Astrocyte of the hippocampus (primary cell): ENCODE results near the gene CATSPERB.
"Not testable (repeated sequence)": the region's sequence is repeated elsewhere in the genome, so short reads cannot be mapped to it uniquely, and the experiment has no call there.

Experiments
- DNase-seq: peaks from one replicate; pipeline ENCODE4 v3.0.0; 2011; ENCODE audit warnings: low read depth, low spot score

CATSPERB gene

DNA sequence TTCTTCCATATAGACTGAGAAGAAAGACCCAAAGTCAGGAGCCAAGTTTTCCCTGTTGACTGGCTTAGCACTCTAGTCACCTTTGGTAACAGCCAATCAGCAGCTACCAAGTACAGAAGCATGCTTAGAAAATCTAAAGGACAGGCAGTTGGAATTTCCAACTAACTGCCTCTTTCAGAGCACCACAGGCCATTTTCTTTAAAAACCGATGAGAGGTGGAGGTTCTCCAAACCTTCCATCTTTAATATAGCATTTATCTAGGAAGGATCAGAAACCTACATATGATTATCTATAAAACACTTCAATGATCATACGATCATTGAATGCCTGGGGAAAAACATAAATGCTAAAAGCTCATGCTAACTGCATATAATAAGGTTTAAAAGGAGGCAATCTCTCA, at the start of gene CATSPERB:
TSS of gene CATSPERB (minus strand) at position 101 of the 400 bp plus-strand sequence. CDS start 2,607 bp downstream, outside the sequence.
- no peak for DNase-seq

GRCh38 chr14:91780452-91780851, 48.6 kb upstream of the CATSPERB start:
- no peak for DNase-seq

DNA sequence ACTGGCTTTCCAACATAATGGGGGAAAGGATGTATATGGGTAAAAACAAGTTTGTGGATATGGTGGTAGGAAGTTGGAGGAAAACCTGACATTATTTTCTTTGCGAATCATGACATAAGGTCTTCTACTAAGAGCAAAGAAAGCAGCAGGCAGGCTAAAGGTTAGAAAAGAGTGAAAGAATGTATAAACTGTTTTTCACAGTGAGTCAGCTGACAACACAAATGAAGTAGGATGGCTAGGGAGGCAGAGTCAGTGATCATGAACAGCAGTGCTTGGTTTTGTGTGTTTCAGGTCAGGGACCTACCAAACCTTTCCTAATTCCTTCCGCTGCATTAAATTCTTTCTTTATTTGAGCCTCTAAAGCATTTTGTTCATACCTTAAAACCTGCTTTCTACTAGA, 46.3 kb upstream of the CATSPERB start:
- no peak for DNase-seq

DNA sequence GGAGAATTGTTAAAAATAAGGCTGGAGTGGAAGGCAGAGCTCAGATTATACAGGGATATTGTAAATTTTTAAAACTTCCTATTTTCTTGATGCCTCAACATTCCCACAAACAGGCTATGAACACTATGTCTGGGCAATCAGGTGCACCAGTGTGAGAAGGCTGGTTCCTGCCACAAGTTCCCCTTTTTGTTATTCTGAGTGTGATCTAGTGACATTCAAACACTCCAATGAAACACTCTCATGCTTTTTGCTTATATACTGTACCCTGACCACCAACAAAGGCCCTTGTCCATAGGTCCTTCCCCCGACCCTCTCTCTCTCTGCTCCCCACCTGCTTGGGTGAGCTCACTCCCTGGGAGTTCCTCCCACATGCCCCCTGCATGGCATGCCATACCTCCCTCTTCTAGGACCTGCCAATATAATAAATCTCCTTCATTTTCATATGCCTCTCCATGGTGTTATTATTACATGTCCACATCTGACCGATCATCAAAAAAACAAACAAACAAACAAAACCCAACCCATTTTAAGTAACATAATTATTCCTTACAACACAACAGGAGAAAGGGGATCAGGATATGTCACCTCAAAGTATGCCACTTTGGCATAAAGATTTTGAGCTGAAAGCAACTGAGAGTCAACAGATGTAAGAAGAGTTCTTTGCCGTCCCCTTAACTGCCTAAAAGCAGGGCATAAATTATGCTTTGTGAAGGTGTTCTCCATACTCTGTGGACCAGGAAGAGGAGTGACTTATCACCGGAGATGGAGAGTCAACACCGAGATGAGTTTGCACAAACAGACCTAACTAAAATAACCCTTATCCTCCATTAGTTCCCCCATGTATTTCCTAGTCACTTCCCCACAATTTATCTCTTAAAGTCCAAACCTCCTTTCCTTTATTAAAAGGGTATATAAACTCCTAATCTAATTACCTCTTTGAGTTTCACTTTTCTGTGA, 42.5 kb upstream of the CATSPERB start:
- no peak for DNase-seq

- no peak for DNase-seq
Measured at GRCh38 chr14:91770185-91770584, 38.3 kb upstream of the CATSPERB start.

DNA sequence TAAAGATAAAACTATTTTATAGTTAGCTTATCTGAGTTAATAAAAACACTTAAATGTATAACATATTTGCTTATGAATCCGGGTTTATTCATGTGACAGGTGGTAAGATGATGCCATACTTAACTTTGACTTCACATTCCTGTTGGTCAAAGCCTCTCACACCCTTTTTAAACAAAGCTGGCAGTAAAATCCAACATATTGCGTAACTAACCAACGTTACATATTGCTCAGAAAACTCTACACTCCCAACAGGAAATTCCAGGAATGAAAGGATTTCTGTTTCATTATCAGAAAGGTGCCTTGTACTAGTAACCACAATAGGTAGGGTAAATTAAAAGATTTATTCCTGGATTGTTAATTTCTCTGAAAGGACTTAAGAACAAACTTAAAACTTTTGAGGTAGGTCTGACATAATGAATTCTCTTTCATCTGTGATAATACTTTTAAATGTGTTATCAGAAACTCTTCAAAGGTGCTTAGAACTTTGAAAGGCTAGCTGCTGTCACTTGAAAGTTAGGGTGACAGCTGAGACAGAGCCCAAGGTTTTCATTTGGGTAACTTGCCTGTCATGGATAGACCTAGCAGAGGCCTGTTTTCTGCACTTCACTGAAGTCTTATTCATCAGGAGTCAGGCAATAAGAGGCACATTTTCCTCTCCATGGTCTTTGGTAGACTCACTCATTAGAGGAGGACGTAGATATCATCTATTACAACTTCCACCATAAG, 23.8 kb upstream of the CATSPERB start:
- peak; percentile 9 for DNase-seq

- DNase-seq: no peak
Measured at GRCh38 chr14:91754819-91755218, 22.9 kb upstream of the CATSPERB start.

- no peak for DNase-seq
Measured at GRCh38 chr14:91754185-91754584, 22.3 kb upstream of the CATSPERB start.

DNA sequence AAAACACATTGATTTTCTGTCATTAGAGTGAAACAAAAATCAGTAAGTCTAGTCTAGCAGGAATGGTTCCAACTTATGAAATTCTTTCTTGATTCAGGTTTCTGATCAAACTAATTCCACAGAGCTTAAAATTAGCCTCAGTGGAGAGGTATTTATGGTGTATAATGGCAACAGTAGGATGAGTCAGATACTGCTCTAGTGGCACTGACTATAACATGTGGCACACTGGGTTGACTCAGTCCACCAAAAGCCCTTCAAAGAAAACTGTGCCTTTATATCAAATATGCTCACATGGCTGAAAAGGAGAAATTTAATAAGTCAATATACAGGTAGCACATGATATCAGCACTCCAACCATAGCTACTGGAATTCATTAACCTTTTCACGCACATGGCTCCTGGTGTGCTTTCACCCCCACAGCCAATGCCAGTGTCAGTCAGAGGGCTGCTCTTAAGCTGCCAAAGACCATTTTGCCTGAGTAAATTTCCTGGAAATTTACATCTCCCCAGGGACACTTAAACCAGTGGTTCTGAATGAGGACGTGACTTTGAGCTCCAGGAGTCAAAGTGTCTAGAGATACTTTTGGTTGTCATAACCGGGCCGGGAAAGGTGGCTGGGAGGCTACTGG, 21.7 kb upstream of the CATSPERB start:
- DNase-seq: no peak

DNA sequence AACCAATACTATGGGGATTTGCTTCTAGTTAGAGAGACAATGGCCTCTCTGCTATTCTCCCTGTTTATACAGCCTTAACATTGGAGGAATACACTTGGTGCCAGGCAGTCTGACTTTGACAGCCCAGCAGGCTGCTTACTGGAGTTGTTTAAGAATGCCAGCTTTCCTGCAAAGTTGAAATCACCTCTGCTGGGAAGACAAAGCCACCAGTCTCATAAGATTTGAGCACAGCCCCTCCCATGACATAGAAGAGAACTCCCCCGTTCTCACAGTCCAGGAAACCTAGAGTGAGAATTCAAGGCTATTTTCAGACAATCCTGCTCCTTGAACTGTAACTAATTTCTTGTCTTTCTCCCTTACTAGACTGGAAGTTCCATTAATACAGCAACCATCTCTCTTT, 21.1 kb upstream of the CATSPERB start:
- DNase-seq: peak; percentile 11

DNA sequence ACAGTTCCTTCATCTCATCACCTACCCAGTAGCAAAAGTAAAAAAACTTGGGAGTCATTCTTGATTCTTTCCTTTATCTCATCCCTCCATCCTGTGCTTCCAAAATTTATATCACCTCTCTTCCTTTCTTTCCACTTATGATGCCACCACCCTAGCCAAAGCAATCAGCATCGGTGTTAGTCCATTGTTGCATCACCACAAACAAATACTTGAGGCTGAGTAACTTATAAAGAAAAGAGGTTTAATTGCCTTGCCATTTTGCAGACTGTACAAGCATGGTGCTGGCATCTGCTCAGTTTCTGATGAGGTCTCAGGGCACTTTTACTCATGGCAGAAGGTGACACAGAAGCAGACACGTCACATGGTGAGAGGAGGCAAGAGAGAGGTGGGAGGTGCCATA, 19.8 kb upstream of the CATSPERB start:
- no peak for DNase-seq

GRCh38 chr14:91750634-91751198, 18.8 kb upstream of the CATSPERB start:
- DNase-seq: no peak

GRCh38 chr14:91749868-91750267, 18.0 kb upstream of the CATSPERB start:
- no peak for DNase-seq

DNA sequence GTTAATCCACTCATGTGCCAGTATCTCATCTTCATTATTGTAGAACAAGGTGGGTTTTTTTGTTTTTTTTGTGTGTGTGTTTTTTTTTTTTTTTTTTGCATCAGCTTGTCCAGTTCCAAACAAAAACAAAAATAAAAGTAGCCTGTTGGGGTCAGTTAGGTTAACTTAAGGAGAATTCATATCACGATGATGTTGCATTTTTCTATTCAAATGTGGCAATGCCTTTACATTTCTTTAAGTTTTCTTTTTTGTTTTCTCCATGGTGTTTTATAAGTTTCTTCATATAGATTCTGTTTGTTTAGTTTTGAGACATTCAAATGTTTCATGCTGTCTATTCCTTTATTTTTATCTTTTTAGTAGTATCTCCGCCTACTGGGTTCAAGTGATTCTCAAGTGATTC, 16.2 kb upstream of the CATSPERB start:
- DNase-seq: no peak

DNA sequence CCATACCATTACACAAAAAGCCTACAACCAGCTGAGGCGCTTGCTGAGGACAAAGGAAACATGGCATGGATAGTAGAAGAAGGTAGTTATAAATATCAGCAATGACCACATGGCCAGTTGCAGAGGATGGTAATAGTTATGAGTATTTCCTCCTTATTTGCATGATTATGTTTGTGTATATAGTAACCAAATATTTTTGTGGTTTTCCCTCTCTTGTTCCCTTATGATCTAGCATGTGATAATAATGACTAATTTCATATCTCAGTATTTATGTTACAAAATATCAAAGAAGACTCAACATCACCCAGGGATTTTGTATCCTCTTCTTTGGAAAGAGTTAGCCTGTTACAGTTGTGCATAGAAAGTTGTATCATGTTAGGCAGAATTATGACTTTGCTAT, 13.5 kb upstream of the CATSPERB start:
- no peak for DNase-seq

DNA sequence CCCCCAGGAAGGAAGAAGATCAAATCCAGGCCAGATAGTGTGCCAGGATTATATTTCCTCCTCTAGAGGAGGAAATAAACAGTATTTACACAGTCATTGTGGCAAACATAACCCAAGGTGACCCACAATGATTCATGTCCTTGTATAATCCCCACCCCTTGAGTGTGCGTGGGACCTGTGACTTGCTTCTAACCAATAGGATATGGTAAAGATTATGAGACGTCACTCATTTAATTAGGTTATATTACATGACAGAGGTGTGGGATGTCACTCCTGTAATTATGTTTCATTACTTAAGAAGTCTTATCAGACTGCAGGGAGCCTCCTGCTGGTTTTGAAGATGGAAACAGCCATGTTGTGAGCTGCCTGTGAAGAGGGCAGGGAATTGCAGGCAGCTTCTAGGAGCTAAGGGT, 12.2 kb upstream of the CATSPERB start:
- DNase-seq: no peak

- DNase-seq: no peak
Measured at GRCh38 chr14:91743305-91743653, 11.4 kb upstream of the CATSPERB start.

DNA sequence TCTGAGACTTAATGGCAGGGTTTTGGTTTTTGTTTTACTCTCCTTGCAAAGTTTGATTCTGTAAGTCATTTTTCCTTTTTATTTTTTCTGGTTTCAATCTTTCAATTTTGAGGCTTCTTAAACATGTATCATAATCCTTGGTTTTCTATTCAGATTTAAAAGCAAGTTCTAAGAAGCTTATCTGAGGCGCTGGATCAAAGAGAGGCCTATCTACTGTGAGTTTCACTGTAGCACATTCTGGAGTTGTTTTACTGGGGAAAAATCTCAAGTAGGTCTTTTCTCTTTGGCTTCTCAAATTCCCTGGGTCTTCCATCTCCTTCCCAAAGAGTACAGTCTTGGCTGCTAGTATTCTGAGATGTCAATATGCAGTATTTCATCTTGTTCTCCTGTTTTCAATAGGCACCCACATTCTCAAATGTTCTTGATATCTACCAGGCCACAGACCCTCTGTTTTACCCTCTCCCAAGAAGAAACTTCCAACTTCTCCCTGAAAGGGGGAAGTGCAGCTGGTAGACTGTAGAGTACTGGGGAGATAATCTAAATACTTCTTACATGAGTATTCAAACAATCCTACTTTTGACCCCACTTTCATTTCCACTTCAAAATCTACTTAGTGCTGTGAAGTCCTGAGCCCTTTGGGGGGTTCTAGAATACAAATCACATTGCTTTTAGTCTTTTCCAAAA, 10.9 kb upstream of the CATSPERB start:
- no peak for DNase-seq

- DNase-seq: not testable (repeated sequence)
Measured at GRCh38 chr14:91739867-91740266, 8.0 kb upstream of the CATSPERB start.

DNA sequence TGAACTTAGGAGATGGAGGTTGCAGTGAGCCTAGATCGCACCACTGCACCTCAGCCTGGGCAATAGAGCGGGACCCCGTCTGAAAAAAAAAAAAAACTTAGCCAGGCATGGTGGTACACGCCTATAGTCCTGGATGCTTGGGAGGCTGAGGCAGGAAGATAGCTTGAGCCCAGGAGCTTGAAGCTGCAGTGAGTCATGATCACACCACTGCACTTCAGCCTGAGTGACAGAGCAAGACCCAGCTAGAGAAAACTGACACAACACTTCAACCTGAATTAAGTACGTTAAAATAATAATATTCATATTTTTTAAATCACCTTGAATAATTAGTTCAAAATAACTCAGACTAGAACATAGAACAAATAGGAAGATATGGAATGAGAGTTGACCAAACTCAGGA, 5.7 kb upstream of the CATSPERB start:
- DNase-seq: no peak

DNA sequence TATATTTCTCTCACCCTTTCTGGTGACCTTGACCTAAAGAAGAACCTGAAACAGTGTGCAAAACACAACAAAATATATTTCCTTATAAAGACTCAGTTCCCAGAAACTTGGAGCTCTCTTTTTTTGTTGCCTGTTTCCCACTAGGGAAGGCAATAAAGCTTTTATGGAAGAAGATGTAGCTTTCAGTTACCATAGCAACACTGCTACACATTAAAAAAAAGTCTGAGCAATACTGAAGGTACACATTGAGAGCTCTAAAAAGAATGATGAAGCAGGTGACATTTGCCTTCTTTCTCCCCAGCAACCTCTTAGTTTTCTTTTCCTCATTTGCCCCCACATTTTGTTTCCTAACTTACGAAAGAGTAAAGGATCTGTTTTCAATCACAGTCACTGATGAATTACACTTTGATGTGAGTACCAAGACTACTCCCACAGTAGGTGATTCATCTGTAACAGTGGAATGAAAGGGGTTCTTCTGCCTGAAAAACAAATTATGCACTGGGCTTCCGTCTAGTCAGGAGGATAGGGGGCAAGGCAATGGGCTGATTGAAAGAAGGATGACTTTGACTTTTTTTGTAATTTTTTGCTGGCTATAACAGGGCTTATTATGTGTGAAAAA, 1.1 kb upstream of the CATSPERB start:
- no peak for DNase-seq
